HG03159 (cell line): ENCODE data around the gene CHD1L.
"Not testable (repeated sequence)": the region's sequence is repeated elsewhere in the genome, so short reads cannot be mapped to it uniquely, and the experiment has no call there.

Experiments used
- ATAC-seq: cut with Tn5 transposase; IDR thresholded peaks from one replicate; pipeline ENCODE4 v1.9.1; 2021; ENCODE audit warnings: mild to moderate bottlenecking, moderate library complexity; ENCODE audit not compliant: unreplicated experiment

CHD1L gene

GRCh38 chr1:147231032-147231431 lies 11.5 kb upstream of the CHD1L start:
- ATAC-seq: not testable (repeated sequence)

DNA sequence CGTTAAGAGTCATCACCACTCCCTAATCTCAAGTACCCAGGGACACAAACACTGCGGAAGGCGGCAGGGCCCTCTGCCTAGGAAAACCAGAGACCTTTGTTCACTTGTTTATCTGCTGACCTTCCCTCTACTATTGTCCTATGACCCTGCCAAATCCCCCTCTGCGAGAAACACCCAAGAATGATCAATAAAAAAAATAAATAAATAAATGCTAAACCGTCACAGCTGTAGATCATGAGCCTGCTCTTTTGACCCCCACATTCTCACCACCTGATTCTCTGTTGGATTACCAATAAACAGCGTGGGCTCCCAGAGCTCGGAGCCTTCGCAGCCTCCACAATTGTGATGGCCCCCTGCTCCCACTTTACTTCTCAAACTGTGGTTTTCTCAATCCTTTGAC lies 8.6 kb upstream of the CHD1L start:
- not testable (repeated sequence) for ATAC-seq

DNA sequence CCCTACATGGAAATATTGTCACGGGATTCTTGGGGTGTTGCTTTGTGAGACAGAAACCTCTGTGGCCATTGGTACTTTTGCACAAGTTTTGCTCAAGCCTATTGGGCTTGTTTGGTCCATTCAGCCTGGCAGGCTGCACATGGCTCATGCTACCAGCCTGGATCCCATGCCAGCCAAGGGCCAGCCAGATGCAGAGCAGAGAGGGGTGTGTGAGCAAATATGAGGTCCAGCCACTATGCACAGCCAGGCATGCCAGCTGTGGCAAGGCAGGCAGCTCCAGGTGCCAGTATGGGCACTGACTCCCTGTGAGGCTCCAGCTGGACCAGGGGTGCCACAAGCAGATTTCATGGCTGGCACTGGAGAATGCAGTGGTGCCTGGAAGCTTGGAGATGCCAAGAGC lies 6.7 kb upstream of the CHD1L start:
- no peak for ATAC-seq

DNA sequence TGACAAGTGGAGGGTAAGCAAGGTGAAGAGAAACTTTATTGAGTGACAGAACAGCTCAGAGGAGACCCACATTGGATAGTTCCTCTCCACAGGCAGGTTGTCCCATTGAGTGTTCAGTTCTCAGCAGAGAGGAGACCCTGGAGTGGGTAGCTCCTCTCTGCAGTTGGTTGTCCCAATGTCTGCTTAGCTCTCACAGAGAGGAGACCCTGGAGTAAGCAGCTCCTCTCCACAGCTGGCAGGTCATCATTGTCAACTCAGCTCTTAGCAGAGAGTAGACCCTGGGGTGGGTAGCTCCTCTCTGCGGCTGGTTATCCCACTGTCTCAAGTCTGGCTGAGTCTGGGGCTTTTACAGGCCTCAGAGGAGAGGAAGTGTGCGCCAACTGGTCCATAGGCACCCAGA lies 6.0 kb upstream of the CHD1L start:
- ATAC-seq: no peak

GRCh38 chr1:147236959-147237791 lies 5.3 kb upstream of the CHD1L start:
- ATAC-seq: no peak

DNA sequence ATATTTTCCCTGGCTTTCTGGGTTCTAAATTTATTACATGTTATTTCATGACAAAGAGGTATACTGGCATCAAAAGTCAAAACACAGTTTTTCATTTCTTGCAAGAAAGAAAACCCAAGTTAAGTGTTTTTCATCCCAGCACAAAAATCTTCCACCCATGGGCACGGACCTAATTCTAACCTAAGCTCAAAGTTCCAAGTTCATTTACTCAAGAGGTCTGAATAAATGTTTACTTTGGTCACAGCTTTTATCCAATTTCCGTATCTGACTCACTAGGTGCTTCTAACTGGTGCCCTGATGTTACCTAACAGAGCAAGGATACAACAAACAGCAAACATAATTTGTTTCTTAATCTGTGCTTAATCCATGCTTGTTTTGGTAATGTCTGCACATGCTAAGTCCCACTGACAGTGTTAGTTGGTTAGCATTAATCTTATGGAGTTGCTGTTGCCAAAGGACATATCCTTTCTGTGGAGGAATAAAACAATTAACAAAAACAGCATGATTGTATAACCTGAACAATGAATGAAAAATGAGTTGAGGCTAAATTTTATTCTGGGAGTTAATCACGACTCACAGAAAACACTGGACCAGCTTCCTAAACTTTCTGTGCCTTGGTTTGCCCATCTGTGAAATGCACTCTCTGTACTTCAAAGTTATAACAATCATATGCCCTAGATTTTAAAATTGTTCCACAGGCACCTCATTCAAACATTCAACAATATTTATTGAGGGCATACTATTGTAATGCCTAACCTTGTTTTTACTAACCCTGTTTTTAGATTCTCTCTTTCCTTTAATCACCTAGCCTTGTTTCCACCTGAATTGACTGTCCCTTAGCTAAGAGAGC lies 4.2 kb upstream of the CHD1L start:
- no peak for ATAC-seq

- ATAC-seq: no peak
Measured at GRCh38 chr1:147238925-147239820, 3.3 kb upstream of the CHD1L start.

DNA sequence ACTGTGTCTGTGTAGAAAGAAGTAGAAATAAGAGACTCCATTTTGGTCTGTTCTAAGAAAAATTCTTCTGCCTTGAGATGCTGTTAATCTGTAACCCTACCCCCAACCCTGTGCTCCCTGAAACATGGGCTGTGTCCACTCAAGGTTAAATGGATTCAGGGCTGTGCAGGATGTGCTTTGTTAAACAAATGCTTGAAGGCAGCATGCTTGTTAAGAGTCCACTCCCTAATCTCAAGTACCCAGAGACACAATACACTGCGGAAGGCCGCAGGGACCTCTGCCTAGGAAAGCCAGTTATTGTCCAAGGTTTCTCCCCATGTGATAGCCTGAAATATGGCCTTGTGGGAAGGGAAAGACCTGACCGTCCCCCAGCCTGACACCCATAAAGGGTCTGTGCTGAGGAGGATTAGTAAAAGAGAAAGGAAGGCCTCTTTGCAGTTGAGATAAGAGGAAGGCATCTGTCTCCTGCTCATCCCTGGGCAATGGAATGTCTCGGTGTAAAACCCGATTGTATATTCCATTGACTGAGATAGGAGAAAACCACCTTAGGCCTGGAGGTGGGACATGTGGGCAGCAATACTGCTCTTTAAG lies 2.3 kb upstream of the CHD1L start:
- ATAC-seq: not testable (repeated sequence)

DNA sequence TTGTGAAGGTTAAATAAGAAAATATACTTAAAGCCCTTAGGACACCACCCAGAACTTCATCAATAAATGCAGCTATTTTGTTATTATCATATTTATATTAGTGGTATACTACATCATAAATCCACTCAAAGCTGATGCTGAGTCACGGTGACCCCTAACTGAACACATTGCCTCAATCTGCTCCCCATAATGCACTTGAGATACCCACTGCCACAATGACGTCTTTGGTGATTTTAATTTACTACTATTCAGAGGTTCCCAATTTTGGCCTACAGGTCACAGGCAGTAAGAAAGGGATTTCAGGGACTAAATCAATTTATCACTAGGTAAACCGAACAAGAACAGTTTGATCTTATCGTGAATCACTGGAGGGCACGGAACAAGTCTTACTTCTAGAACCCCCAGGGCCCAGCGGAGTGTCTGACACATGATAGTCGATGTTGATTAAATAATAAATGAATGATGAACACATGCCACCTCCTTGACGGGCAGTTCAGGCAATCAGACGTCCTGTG lies 493 bp upstream of the CHD1L start:
- ATAC-seq: no peak

DNA sequence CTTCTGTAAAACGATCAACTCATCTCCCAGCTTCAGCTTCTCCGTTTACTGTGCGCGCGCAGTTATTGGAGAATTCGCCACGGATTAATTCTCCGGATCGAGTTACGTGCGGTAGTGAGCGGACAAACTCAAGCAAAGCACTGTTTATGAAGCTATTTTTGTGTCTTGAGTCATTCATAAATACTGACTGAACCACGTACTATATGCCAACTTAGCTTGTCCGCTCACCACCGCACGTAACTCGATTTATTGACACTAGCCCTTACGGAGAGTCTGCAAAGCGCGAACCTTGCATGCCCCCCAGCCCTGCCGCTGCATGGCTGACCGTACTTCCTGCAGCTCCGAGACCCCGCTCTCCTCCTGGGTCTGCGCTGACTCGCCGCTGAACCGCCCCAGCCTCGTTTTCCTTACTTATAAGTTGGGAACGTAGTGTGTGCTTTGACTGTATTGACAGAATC lies 773 bp downstream of the CHD1L start:
- peak; percentile 17 for ATAC-seq

DNA sequence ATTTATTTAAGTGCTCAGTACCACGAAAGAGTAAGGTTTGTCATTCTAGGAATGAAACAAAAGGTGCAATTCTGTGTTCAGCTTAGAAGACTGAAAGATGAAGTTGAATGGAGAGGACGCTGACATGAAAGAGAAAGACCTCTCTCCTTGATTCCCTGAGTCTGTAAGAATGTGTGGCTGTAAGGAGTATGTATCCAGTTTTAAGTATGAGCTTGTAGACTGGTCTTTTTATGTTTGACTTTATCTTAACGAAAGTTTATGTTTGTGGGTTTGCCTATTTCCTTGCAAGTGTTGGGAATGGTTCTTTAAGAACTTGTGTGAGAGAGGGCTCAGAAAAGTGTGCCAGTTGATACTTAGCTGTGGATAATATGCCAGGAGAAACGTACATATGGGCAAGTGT lies 1.4 kb downstream of the CHD1L start:
- ATAC-seq: no peak

DNA sequence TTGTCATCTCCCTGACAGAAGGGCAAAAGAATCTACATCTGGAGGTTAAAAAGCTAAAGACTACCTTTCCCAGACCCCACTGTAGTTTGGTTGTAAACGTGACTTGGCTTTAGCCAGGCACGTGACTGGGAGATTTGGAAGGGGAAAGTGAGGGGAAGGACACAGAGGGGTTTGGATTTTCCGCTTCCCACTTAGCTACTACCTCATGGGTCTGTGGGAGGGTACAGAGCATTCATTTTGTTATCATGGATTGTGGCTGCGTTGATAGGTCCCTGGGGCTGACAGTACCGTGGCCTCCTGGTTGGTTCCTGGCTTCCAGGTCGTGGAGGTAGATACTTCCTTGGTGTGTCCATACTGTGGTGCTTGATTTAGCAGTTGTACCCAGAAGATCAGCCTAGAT lies 2.6 kb downstream of the CHD1L start:
- no peak for ATAC-seq

DNA sequence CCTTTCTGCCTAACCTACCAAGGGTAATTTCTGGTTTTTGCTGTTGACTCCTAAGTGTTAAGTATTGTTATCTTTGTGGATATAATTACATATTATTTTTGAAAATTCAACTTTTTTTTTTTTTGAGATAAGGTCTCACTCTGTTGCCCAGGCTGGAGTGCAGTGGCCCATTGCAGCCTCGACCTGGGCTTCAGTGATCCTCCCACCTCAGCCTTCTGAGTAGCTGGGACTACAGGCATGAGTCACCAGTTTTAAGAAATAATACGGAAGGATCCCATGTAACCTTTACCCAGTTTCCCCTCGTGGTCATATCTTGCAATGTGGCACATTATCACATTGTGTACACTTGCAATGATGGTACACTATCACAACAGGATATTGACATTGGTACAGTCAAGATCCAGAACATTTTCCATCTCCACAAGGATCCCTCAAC lies 3.1 kb downstream of the CHD1L start:
- no peak for ATAC-seq

- no peak for ATAC-seq
Measured at GRCh38 chr1:147246044-147246690, 3.7 kb downstream of the CHD1L start.

- ATAC-seq: no peak
Measured at GRCh38 chr1:147246910-147247655, 4.6 kb downstream of the CHD1L start.

GRCh38 chr1:147247656-147248238 lies 5.3 kb downstream of the CHD1L start:
- ATAC-seq: no peak

DNA sequence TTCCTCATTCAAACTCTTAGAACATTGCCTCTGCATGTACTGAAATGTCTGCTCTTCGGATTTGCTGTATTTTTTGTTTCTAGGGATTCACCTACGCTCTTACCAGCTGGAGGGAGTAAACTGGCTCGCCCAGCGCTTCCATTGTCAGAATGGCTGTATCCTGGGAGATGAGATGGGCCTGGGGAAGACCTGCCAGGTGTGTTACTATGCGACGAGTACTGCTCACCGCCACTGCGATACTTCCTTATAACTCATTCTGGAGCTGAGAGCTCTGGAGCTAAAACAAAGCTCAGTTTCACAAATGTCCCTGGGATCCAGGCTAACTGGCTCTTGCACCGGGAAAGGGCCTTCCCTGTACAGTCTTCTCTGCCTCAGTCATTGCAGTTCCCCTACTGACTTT lies 10.1 kb downstream of the CHD1L start:
- no peak for ATAC-seq

GRCh38 chr1:147260956-147261355 lies 18.5 kb downstream of the CHD1L start:
- no peak for ATAC-seq
